Activated CD8-positive, alpha-beta memory T cell treated with anti-CD3 and anti-CD28 coated beads, Interleukin-2, amount 10 ng/mL, durations not matched to agents 7 days and 5 days (primary cell): ENCODE measurements around the gene HRAS. TPM values are rescaled to one million over a fixed set of nuclear protein-coding genes. Genes with fewer than 3 reads are reported as not detected.

ENCODE experiments used
- microRNA-seq: library from miRNA; unstranded; fragments of <30 nt; microRNA quantifications from one replicate; pipeline ENCODE4 v1.2.0, GENCODE V29; 2022
- total RNA-seq, 2 experiments: library from RNA; stranded (reverse); gene quantifications; one replicate each; pipeline ENCODE4 v1.2.3, GENCODE V29; 2021

The HRAS gene
- total RNA-seq, 2 experiments from 2014 or later: 50.7 to 53.8 TPM

Small RNA genes lying within 50 kb of the gene (microRNA-seq; reads per million reads assigned to microRNA genes)
- gene MIR210: 517 reads per million, percentile 80 among the genes with 10 or more reads in this experiment

Other genes with a start within 250 kb of the HRAS start
- 100 to 1,000 TPM; 214 to 229 TPM for gene PGGHG, start 246.4 kb downstream of the HRAS start, total RNA-seq
- gene IFITM5, start 236.1 kb downstream of the HRAS start, total RNA-seq: not detected
- 1,000 to 10,000 TPM in 1 of 2 experiments, 100 to 1,000 TPM in 1; 646 to 1,401 TPM for gene IFITM2, start 227.8 kb downstream of the HRAS start, total RNA-seq
- gene IFITM1, start 221.5 kb downstream of the HRAS start, total RNA-seq: 100 to 1,000 TPM; 459 to 909 TPM
- 100 to 1,000 TPM in 1 of 2 experiments, 10 to 100 TPM in 1; 53.7 to 166 TPM for gene IFITM3, start 214.7 kb downstream of the HRAS start, total RNA-seq
- gene B4GALNT4, start 166.1 kb downstream of the HRAS start, total RNA-seq: under 1 TPM in 1 of 2 experiments, not detected in 1; 0.32 TPM
- under 1 TPM; 0.09 to 0.18 TPM for gene PKP3, start 141.4 kb downstream of the HRAS start, total RNA-seq
- 100 to 1,000 TPM in 1 of 2 experiments, 10 to 100 TPM in 1; 96.2 to 198 TPM for gene SIGIRR, start 120.6 kb downstream of the HRAS start, total RNA-seq
- 10 to 100 TPM; 33.0 to 79.4 TPM for gene ANO9, start 93.6 kb downstream of the HRAS start, total RNA-seq
- 10 to 100 TPM; 26.6 to 31.2 TPM for gene PTDSS2, start 85.3 kb downstream of the HRAS start, total RNA-seq
- 100 to 1,000 TPM in 1 of 2 experiments, 10 to 100 TPM in 1; 98.4 to 113 TPM for gene RNH1, start 28.3 kb downstream of the HRAS start, total RNA-seq
- 1 to 10 TPM; 1.7 to 2.1 TPM for gene LRRC56, start 2.0 kb upstream of the HRAS start, total RNA-seq
- 1 to 10 TPM in 1 of 2 experiments, under 1 TPM in 1; 0.23 to 1.3 TPM for gene LMNTD2, start 25.2 kb upstream of the HRAS start, total RNA-seq
- 10 to 100 TPM; 20.8 to 32.1 TPM for gene RASSF7, start 25.4 kb upstream of the HRAS start, total RNA-seq
- gene PHRF1, start 40.9 kb upstream of the HRAS start, total RNA-seq: 10 to 100 TPM; 60.2 to 62.0 TPM
- gene IRF7, start 80.4 kb upstream of the HRAS start, total RNA-seq: 100 to 1,000 TPM; 146 to 267 TPM
- gene CDHR5, start 89.4 kb upstream of the HRAS start, total RNA-seq: not detected
- gene SCT, start 91.6 kb upstream of the HRAS start, total RNA-seq: not detected
- gene DRD4, start 101.7 kb upstream of the HRAS start, total RNA-seq: under 1 TPM; 0.16 to 0.41 TPM
- 10 to 100 TPM; 39.0 to 40.1 TPM for gene DEAF1, start 159.6 kb upstream of the HRAS start, total RNA-seq
- 10 to 100 TPM; 23.5 to 26.0 TPM for gene TMEM80, start 160.2 kb upstream of the HRAS start, total RNA-seq
- 10 to 100 TPM; 17.4 to 20.2 TPM for gene EPS8L2, start 170.7 kb upstream of the HRAS start, total RNA-seq
- 100 to 1,000 TPM; 249 to 293 TPM for gene TALDO1, start 211.9 kb upstream of the HRAS start, total RNA-seq
- gene GATD1, start 241.9 kb upstream of the HRAS start, total RNA-seq: 10 to 100 TPM; 62.4 to 79.4 TPM